ENCODE data around the gene SDF2L1.
"Not testable (repeated sequence)": the region's sequence is repeated elsewhere in the genome, so short reads cannot be mapped to it uniquely, and the experiment has no call there.

The SDF2L1 gene

DNA sequence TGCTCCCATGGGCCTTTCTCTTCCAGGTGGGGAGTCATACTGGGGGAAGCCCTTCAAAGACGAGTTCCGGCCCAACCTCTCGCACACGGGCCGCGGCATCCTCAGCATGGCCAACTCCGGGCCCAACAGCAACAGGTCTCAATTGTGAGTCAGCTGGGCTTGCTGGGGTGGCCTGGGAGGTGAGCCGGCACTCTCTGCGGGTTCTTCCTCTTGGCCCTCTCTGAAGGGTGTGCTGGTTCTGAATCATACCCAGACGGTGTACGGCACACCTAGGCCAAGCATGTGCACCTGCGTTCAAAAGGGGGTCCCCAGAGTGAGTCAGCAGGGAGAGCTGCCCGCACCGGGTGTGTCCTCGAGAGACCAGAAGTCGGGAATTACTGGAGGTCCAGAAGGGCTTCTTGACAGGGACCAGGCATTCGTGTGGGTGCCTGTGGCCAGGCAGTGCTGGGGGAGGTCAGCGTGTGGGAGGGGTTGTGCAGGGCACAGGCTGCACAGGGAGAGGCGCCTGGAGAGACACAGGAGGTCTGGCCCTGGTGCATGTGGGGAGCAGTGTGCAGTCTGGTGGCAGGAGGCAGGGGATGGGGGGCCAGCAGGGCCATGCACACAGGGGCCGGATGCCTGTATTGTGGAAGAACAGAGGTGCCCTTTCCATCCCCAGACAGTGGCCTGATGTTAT is 46.7 kb downstream of the SDF2L1 start:
- DNase-seq = no peak

- peak; percentile 6 for DNase-seq
Observed at GRCh38 chr22:21690401-21690801, 48.3 kb downstream of the SDF2L1 start.

GRCh38 chr22:21691816-21692215 is 49.7 kb downstream of the SDF2L1 start:
- no peak for DNase-seq

DNA sequence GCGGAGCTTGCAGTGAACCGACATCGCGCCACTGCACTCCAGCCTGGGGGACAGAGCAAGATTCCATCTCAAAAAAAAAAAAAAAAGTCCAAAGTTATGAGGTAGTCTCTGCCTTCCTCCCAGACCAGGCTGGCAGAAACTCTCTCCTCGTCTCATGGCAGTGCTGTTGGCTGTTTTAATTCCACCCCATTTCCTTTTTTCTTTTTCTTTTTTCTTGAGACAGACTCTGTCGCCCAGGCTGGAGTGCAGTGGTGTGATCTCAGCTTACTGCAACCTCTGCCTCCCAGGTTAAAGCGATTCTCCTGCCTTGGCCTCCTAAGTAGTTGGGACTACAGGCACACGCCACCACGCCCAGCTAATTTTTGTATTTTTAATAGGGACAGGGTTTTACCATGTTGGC is 50.8 kb downstream of the SDF2L1 start:
- not testable (repeated sequence) for DNase-seq

DNA sequence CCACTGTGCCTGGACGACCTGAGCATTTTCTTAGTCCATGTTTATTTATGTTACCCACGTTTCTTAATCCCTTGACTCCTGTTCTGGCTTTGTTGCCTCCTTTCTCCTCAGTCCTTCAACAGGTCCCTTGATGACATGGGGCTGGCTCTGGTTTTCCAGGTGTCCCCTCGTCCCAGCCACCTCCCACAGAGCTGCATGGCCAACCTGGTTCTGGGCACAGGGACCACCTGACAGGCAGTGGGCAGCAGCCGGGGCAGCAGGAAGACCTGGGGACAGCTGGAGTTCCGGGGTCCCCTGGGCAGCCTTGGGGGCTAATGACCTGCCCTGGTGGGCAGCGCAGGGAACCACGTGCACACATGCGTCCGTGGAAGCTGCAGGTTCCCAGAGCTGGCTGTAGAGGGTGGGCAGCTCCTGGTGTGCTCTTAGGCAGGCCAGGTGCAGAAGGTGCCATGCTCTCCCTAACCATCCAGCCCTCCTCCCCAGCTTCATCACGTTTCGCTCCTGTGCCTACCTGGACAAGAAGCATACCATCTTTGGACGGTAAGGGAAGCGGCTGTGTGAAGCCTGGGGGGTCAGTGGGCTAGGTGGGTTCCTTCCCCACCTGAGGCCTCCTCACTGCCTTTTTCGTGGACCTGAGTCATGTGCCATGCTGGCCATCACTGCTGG is 51.4 kb downstream of the SDF2L1 start:
- no peak for DNase-seq
